GM18867 (cell line): ENCODE results near the gene AKAP7.

Experiments
- ATAC-seq: cut with Tn5 transposase; IDR thresholded peaks from one replicate; pipeline ENCODE4 v1.9.1; 2021; ENCODE audit warnings: mild to moderate bottlenecking, moderate library complexity; ENCODE audit not compliant: unreplicated experiment

The AKAP7 gene

GRCh38 chr6:131132360-131132759 lies 2.9 kb upstream of the AKAP7 start:
- ATAC-seq, result no peak

- ATAC-seq, result no peak
Measured at GRCh38 chr6:131134220-131134979, 867 bp upstream of the AKAP7 start.

GRCh38 chr6:131134980-131135243 lies 355 bp upstream of the AKAP7 start:
- no peak for ATAC-seq

- ATAC-seq, result no peak
Measured at GRCh38 chr6:131136021-131136786, 937 bp downstream of the AKAP7 start.

- no peak for ATAC-seq
Measured at GRCh38 chr6:131139599-131139998, 4.3 kb downstream of the AKAP7 start.

GRCh38 chr6:131143319-131143718 lies 8.1 kb downstream of the AKAP7 start:
- no peak for ATAC-seq

- ATAC-seq, result no peak
Measured at GRCh38 chr6:131146865-131147264, 11.6 kb downstream of the AKAP7 start.

GRCh38 chr6:131156411-131156810 lies 21.1 kb downstream of the AKAP7 start:
- no peak for ATAC-seq

GRCh38 chr6:131159578-131159977 lies 24.3 kb downstream of the AKAP7 start:
- no peak for ATAC-seq

GRCh38 chr6:131160254-131160758 lies 25.0 kb downstream of the AKAP7 start:
- ATAC-seq, result no peak

GRCh38 chr6:131161987-131162386 lies 26.7 kb downstream of the AKAP7 start:
- ATAC-seq, result no peak

GRCh38 chr6:131163886-131164285 lies 28.6 kb downstream of the AKAP7 start:
- no peak for ATAC-seq

GRCh38 chr6:131164506-131164905 lies 29.2 kb downstream of the AKAP7 start:
- no peak for ATAC-seq

GRCh38 chr6:131167773-131168172 lies 32.5 kb downstream of the AKAP7 start:
- no peak for ATAC-seq

GRCh38 chr6:131169613-131170012 lies 34.3 kb downstream of the AKAP7 start:
- no peak for ATAC-seq

GRCh38 chr6:131172222-131172621 lies 37.0 kb downstream of the AKAP7 start:
- ATAC-seq, result no peak

- ATAC-seq, result no peak
Measured at GRCh38 chr6:131173680-131174079, 38.4 kb downstream of the AKAP7 start.

- ATAC-seq, result no peak
Measured at GRCh38 chr6:131175564-131175963, 40.3 kb downstream of the AKAP7 start.

- ATAC-seq, result no peak
Measured at GRCh38 chr6:131177996-131178395, 42.7 kb downstream of the AKAP7 start.

GRCh38 chr6:131182991-131183425 lies 47.7 kb downstream of the AKAP7 start:
- ATAC-seq, result peak; percentile 77

- no peak for ATAC-seq
Measured at GRCh38 chr6:131183427-131184095, 48.3 kb downstream of the AKAP7 start.

- ATAC-seq, result no peak
Measured at GRCh38 chr6:131191590-131191989, 56.3 kb downstream of the AKAP7 start.
